GM12878 (cell line): ENCODE results near the gene SMIM21.

ENCODE experiments used
- CTCF ChIP-seq, 3 experiments: IDR thresholded peaks in 2 of 3; conservative IDR thresholded peaks in 1 of 3; 2 replicates each; pipeline ENCODE4 v1.5.1; 2011; ENCODE audit warnings: low read depth in 3 of 3, low read length in 3 of 3, mild to moderate bottlenecking in 3 of 3, control low read depth in 2 of 3, moderate library complexity in 2 of 3, inconsistent platforms in 1 of 3, mixed read lengths in 1 of 3; ENCODE audit not compliant: control insufficient read depth in 2 of 3, insufficient read depth in 1 of 3; ENCODE audit errors: extremely low read depth in 1 of 3
- E2F8 ChIP-seq: fragments of 450-650 bp; IDR thresholded peaks from 2 replicates; pipeline ENCODE4 v1.6.1; 2018; ENCODE audit warnings: mild to moderate bottlenecking, low read depth, moderate library complexity; ENCODE audit not compliant: partially characterized antibody
- GABPA ChIP-seq: IDR thresholded peaks from 2 replicates; pipeline ENCODE4 v1.6.1; 2014; ENCODE audit warnings: antibody characterized with exemption, low read depth, mild to moderate bottlenecking, inconsistent platforms
- KDM1A ChIP-seq: fragments of 200-600 bp; sonication (generic); IDR thresholded peaks from 2 replicates; pipeline ENCODE4 v1.6.1; 2016; ENCODE audit warnings: borderline replicate concordance
- SKIL ChIP-seq: fragments of 450-650 bp; IDR thresholded peaks from 2 replicates; pipeline ENCODE4 v1.6.1; 2017; ENCODE audit warnings: mild to moderate bottlenecking, low read depth, inconsistent platforms; ENCODE audit not compliant: poor library complexity, severe bottlenecking
- STAT1 ChIP-seq: fragments of 450-650 bp; conservative IDR thresholded peaks from 2 replicates; pipeline ENCODE4 v1.6.1; 2014; ENCODE audit warnings: antibody characterized with exemption, mild to moderate bottlenecking
- ZBTB11 ChIP-seq: fragments of 450-650 bp; formaldehyde crosslinking; IDR thresholded peaks from 2 replicates; pipeline ENCODE4 v1.5.0; 2022; ENCODE audit warnings: mild to moderate bottlenecking, missing genetic modification characterization
- ZNF687 ChIP-seq: fragments of 450-650 bp; IDR thresholded peaks from 2 replicates; pipeline ENCODE4 v1.6.1; 2017; ENCODE audit warnings: mild to moderate bottlenecking, moderate library complexity

GRCh38 chr18:75365837-75366236 lies 61.7 kb downstream of the SMIM21 start:
- peak; percentile 18; a peak in 1 of 6 replicates for TF ChIP-seq CTCF (IDR thresholded peaks at IDR 0.05 in 2 of 3, conservative IDR thresholded peaks at IDR 0.05 in 1 of 3; ENCODE audit: control insufficient read depth in 2 of 3, extremely low read depth in 1 of 3, insufficient read depth in 1 of 3, low read depth in 3 of 3, low read length in 3 of 3)
- TF ChIP-seq GABPA = no peak
- no peak for TF ChIP-seq KDM1A
- TF ChIP-seq ZBTB11 (CRISPR knock-in tag) = no peak
- no peak for TF ChIP-seq E2F8
- TF ChIP-seq ZNF687 = no peak
- TF ChIP-seq STAT1 = no peak
- TF ChIP-seq SKIL = no peak
